K562 (cell line): ENCODE results near the gene CEBPE. TPM values are rescaled to one million over a fixed set of nuclear protein-coding genes. Genes with fewer than 3 reads are reported as not detected.
A peak's percentile ranks its signal among the peaks of the same experiment; 100 is the strongest.

Experiments used
- DNMT1 ChIP-seq: fragments of 450-650 bp; IDR thresholded peaks from 2 replicates; pipeline ENCODE4 v1.6.1; 2016; ENCODE audit warnings: antibody characterized with exemption, mild to moderate bottlenecking
- EGR1 ChIP-seq: fragments of 450-650 bp; conservative IDR thresholded peaks from 2 replicates; pipeline ENCODE4 v1.6.1; 2017; ENCODE audit warnings: mild to moderate bottlenecking
- MTA3 ChIP-seq: fragments of 450-650 bp; formaldehyde crosslinking; IDR thresholded peaks from 2 replicates; pipeline ENCODE4 v1.6.1; 2017; ENCODE audit warnings: mild to moderate bottlenecking, borderline replicate concordance
- MYNN ChIP-seq, 2 experiments: sonication (generic); formaldehyde crosslinking in 1 of 2; IDR thresholded peaks; 2 replicates each; pipeline versions ENCODE4 v1.5.0 to v1.6.1; 2016 to 2020; ENCODE audit warnings: antibody characterized with exemption in 1 of 2, missing genetic modification reagents in 1 of 2
- NFIC ChIP-seq: fragments of 450-650 bp; IDR thresholded peaks from 2 replicates; pipeline ENCODE4 v1.6.1; 2017; ENCODE audit warnings: mild to moderate bottlenecking, inconsistent platforms
- NFXL1 ChIP-seq: fragments of 450-650 bp; formaldehyde crosslinking; IDR thresholded peaks from 2 replicates; pipeline ENCODE4 v1.4.0; 2021; ENCODE audit warnings: mild to moderate bottlenecking
- RBM34 ChIP-seq: fragments of 200-400 bp; formaldehyde crosslinking; IDR thresholded peaks from 2 replicates; pipeline ENCODE4 v1.6.1; 2018; ENCODE audit warnings: low read length, borderline replicate concordance; ENCODE audit not compliant: insufficient read depth
- TOE1 ChIP-seq, 2 experiments: fragments of 450-650 bp in 1 of 2; sonication (generic) in 1 of 2; formaldehyde crosslinking in 1 of 2; IDR thresholded peaks; 2 replicates each; pipeline versions ENCODE4 v1.7.1 to v1.8.0; 2016 to 2022; ENCODE audit warnings: borderline replicate concordance in 2 of 2, mild to moderate bottlenecking in 2 of 2, antibody characterized with exemption in 1 of 2, inconsistent platforms in 1 of 2, low read depth in 1 of 2, missing genetic modification reagents in 1 of 2, moderate library complexity in 1 of 2
- ZFP1 ChIP-seq: fragments of 450-650 bp; formaldehyde crosslinking; IDR thresholded peaks from 2 replicates; pipeline ENCODE4 v1.4.0; 2020; ENCODE audit warnings: mild to moderate bottlenecking, mixed read lengths
- ZNF12 ChIP-seq: sonication (generic); formaldehyde crosslinking; IDR thresholded peaks from 2 replicates; pipeline ENCODE4 v1.4.0; 2020; ENCODE audit warnings: mild to moderate bottlenecking, missing genetic modification reagents
- ZNF143 ChIP-seq: sonication (generic); formaldehyde crosslinking; IDR thresholded peaks from 2 replicates; pipeline ENCODE4 v1.9.0; 2022; ENCODE audit warnings: mild to moderate bottlenecking, missing genetic modification reagents
- ZNF224 ChIP-seq: sonication (generic); formaldehyde crosslinking; IDR thresholded peaks from 2 replicates; pipeline ENCODE4 v1.8.0; 2022; ENCODE audit warnings: mild to moderate bottlenecking, missing genetic modification reagents
- ZNF263 ChIP-seq: sonication (generic); formaldehyde crosslinking; IDR thresholded peaks from 2 replicates; pipeline ENCODE4 v1.8.0; 2022; ENCODE audit warnings: mild to moderate bottlenecking, missing genetic modification reagents, borderline replicate concordance
- ZNF561 ChIP-seq: fragments of 450-650 bp; formaldehyde crosslinking; conservative IDR thresholded peaks from 2 replicates; pipeline ENCODE4 v1.4.0; 2020; ENCODE audit warnings: mild to moderate bottlenecking, moderate library complexity
- ZNF707 ChIP-seq: fragments of 250-450 bp; sonication (Bioruptor Pico); conservative IDR thresholded peaks from 2 replicates; pipeline ENCODE4 v1.8.0; 2022; ENCODE audit warnings: inconsistent platforms, mild to moderate bottlenecking, moderate library complexity
- ZNF75A ChIP-seq: fragments of 450-650 bp; formaldehyde crosslinking; IDR thresholded peaks from 2 replicates; pipeline ENCODE4 v1.4.0; 2020; ENCODE audit warnings: mild to moderate bottlenecking
- ZNF778 ChIP-seq: fragments of 450-650 bp; formaldehyde crosslinking; IDR thresholded peaks from 2 replicates; pipeline ENCODE4 v1.4.0; 2020; ENCODE audit warnings: mild to moderate bottlenecking, moderate library complexity
- polyA plus RNA-seq, 8 experiments: library from polyadenylated mRNA; depleted of rRNA in 4 of 8; stranded (reverse) in 5 of 8; unstranded in 3 of 8; fragments of >200 nt; fragmentation: Nextera tagmentation in 2 of 8; fragmentation: Illumina TruSeq in 1 of 8; extraction: Ambion mirVana in 2 of 8; extraction: Trizol in 1 of 8; gene quantifications; 2 replicates each; pipeline versions ENCODE4 v1.2.1 to v1.2.3, GENCODE V29; 2011 to 2014; ENCODE audit warnings: inconsistent platforms in 1 of 8, missing spikeins in 1 of 8
- total RNA-seq, 7 experiments: library from RNA; depleted of rRNA in 6 of 7; stranded (reverse); fragments of >200 nt in 6 of 7; fragmentation: Illumina TruSeq in 2 of 7; extraction: Trizol in 2 of 7; gene quantifications; 2 replicates each; pipeline versions ENCODE4 v1.2.1 to v1.2.3, GENCODE V29; 2011 to 2021; ENCODE audit warnings: low replicate concordance in 1 of 7
- TF ChIP-seq, protein P1 (sequence below): conservative IDR thresholded peaks from 2 replicates; pipeline ENCODE4 v1.6.1; 2011; ENCODE audit warnings: low read depth, mild to moderate bottlenecking, low read length; ENCODE audit not compliant: control insufficient read depth
- TF ChIP-seq, protein P2 (sequence below): fragments of 200-800 bp; sonication (Bioruptor generic); IDR thresholded peaks from 2 replicates; pipeline ENCODE4 v1.6.1; 2017; ENCODE audit warnings: missing genetic modification characterization, missing compliant biosample characterization
- TF ChIP-seq, protein P3 (sequence below): fragments of 250-450 bp; sonication (Bioruptor Pico); IDR thresholded peaks from 2 replicates; pipeline ENCODE4 v1.9.0; 2021; ENCODE audit warnings: mild to moderate bottlenecking, inconsistent platforms
- TF ChIP-seq, protein P4 (sequence below): fragments of 450-650 bp; formaldehyde crosslinking; IDR thresholded peaks from 2 replicates; pipeline ENCODE4 v1.4.0; 2020; ENCODE audit warnings: mild to moderate bottlenecking, moderate library complexity
- TF ChIP-seq, protein P5 (sequence below): fragments of 450-650 bp; IDR thresholded peaks from 2 replicates; pipeline ENCODE4 v1.6.1; 2016; ENCODE audit warnings: antibody characterized with exemption

Gene CEBPE
- total and polyA plus RNA-seq, 9 of the 15 experiments (the other 6 are each of a cell fraction or from before 2014, with no cell fraction given): 0.09 to 0.15 (median 0.13) TPM; not detected in 6

DNA sequence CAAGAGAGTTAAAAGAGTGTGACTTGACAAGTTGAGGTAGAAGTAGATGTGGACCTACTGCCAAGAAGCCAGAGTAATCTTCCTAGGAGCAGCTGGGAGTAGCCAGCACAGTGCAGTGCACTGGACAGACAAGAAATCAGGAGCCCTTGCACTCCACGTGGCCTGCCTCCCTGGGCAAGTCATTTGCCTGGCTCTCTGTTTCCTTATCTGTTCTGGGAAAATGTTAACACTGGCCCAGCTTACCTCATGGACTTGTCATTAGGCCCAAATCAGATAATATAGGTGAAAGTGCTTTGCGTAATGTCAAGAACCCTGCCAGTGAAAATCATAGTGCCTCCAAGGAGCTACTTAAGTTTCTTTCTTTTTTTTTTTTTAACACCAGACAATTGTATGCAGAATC is 45.2 kb upstream of the CEBPE start (continued):
- no peak for TF ChIP-seq MYNN (IDR thresholded peaks at IDR 0.05)
- TF ChIP-seq MYNN (CRISPR knock-in tag; IDR thresholded peaks at IDR 0.05): no peak
- TF ChIP-seq, protein P1, sequence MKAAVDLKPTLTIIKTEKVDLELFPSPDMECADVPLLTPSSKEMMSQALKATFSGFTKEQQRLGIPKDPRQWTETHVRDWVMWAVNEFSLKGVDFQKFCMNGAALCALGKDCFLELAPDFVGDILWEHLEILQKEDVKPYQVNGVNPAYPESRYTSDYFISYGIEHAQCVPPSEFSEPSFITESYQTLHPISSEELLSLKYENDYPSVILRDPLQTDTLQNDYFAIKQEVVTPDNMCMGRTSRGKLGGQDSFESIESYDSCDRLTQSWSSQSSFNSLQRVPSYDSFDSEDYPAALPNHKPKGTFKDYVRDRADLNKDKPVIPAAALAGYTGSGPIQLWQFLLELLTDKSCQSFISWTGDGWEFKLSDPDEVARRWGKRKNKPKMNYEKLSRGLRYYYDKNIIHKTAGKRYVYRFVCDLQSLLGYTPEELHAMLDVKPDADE: no peak
- no peak for TF ChIP-seq ZNF263 (CRISPR knock-in tag)
- TF ChIP-seq, protein P2, sequence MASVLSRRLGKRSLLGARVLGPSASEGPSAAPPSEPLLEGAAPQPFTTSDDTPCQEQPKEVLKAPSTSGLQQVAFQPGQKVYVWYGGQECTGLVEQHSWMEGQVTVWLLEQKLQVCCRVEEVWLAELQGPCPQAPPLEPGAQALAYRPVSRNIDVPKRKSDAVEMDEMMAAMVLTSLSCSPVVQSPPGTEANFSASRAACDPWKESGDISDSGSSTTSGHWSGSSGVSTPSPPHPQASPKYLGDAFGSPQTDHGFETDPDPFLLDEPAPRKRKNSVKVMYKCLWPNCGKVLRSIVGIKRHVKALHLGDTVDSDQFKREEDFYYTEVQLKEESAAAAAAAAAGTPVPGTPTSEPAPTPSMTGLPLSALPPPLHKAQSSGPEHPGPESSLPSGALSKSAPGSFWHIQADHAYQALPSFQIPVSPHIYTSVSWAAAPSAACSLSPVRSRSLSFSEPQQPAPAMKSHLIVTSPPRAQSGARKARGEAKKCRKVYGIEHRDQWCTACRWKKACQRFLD (CRISPR knock-in tag): peak; percentile 33; the same call in 1 of the 2 replicates
- TF ChIP-seq, protein P3, sequence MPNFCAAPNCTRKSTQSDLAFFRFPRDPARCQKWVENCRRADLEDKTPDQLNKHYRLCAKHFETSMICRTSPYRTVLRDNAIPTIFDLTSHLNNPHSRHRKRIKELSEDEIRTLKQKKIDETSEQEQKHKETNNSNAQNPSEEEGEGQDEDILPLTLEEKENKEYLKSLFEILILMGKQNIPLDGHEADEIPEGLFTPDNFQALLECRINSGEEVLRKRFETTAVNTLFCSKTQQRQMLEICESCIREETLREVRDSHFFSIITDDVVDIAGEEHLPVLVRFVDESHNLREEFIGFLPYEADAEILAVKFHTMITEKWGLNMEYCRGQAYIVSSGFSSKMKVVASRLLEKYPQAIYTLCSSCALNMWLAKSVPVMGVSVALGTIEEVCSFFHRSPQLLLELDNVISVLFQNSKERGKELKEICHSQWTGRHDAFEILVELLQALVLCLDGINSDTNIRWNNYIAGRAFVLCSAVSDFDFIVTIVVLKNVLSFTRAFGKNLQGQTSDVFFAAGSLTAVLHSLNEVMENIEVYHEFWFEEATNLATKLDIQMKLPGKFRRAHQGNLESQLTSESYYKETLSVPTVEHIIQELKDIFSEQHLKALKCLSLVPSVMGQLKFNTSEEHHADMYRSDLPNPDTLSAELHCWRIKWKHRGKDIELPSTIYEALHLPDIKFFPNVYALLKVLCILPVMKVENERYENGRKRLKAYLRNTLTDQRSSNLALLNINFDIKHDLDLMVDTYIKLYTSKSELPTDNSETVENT: no peak
- no peak for TF ChIP-seq ZNF778 (CRISPR knock-in tag)
- TF ChIP-seq, protein P4, sequence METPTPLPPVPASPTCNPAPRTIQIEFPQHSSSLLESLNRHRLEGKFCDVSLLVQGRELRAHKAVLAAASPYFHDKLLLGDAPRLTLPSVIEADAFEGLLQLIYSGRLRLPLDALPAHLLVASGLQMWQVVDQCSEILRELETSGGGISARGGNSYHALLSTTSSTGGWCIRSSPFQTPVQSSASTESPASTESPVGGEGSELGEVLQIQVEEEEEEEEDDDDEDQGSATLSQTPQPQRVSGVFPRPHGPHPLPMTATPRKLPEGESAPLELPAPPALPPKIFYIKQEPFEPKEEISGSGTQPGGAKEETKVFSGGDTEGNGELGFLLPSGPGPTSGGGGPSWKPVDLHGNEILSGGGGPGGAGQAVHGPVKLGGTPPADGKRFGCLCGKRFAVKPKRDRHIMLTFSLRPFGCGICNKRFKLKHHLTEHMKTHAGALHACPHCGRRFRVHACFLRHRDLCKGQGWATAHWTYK (CRISPR knock-in tag): no peak
- TF ChIP-seq ZNF561 (CRISPR knock-in tag): no peak
- TF ChIP-seq, protein P5, sequence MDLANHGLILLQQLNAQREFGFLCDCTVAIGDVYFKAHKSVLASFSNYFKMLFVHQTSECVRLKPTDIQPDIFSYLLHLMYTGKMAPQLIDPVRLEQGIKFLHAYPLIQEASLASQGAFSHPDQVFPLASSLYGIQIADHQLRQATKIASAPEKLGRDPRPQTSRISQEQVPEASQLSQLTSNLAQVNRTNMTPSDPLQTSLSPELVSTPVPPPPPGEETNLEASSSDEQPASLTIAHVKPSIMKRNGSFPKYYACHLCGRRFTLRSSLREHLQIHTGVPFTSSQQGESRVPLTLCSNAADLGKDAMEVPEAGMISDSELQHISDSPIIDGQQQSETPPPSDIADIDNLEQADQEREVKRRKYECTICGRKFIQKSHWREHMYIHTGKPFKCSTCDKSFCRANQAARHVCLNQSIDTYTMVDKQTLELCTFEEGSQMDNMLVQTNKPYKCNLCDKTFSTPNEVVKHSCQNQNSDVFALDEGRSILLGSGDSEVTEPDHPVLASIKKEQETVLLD: no peak
- TF ChIP-seq NFIC: peak; percentile 38; the same call in 1 of the 2 replicates
- TF ChIP-seq NFXL1 (CRISPR knock-in tag): no peak
- no peak for TF ChIP-seq ZNF707 (CRISPR knock-in tag)
- TF ChIP-seq ZNF143 (CRISPR knock-in tag): no peak
- TF ChIP-seq MTA3: no peak; the same call in 1 of the 2 replicates
- TF ChIP-seq ZFP1 (CRISPR knock-in tag): no peak
- TF ChIP-seq ZNF12 (CRISPR knock-in tag): no peak
- TF ChIP-seq EGR1: no peak
- TF ChIP-seq DNMT1: no peak
- peak; percentile 17; the same call in 1 of the 2 replicates for TF ChIP-seq TOE1 (IDR thresholded peaks at IDR 0.05; ENCODE audit: borderline replicate concordance)
- TF ChIP-seq TOE1 (CRISPR knock-in tag; IDR thresholded peaks at IDR 0.05; ENCODE audit: borderline replicate concordance, low read depth): no peak
- TF ChIP-seq ZNF75A (CRISPR knock-in tag): no peak
- TF ChIP-seq RBM34: no peak
- no peak for TF ChIP-seq ZNF224 (CRISPR knock-in tag)
